Measurements from ENCODE around the gene SRGAP3.

Gene SRGAP3

GRCh38 chr3:9047452-9048346 lies 201.7 kb downstream of the SRGAP3 start:
- no peak for DNase-seq (ENCODE audit: low spot score)

GRCh38 chr3:9045371-9045770 lies 204.1 kb downstream of the SRGAP3 start:
- no peak for DNase-seq (ENCODE audit: low spot score)

- no peak for DNase-seq (ENCODE audit: low spot score)
These were observed 206.4 kb downstream of the SRGAP3 start for GRCh38 chr3:9043063-9043462.

GRCh38 chr3:9041626-9042025 lies 207.8 kb downstream of the SRGAP3 start:
- no peak for DNase-seq (ENCODE audit: low spot score)

- DNase-seq (ENCODE audit: low spot score) = no peak
These were observed 208.4 kb downstream of the SRGAP3 start for GRCh38 chr3:9040996-9041395.

- DNase-seq (ENCODE audit: low spot score) = no peak
These were observed 212.2 kb downstream of the SRGAP3 start for GRCh38 chr3:9037144-9037711.

GRCh38 chr3:9036404-9037131 lies 212.9 kb downstream of the SRGAP3 start:
- DNase-seq (ENCODE audit: low spot score) = peak; percentile 85

- no peak for DNase-seq (ENCODE audit: low spot score)
These were observed 213.5 kb downstream of the SRGAP3 start for GRCh38 chr3:9035961-9036360.

GRCh38 chr3:9035473-9035872 lies 214.0 kb downstream of the SRGAP3 start:
- DNase-seq (ENCODE audit: low spot score) = no peak

- no peak for DNase-seq (ENCODE audit: low spot score)
These were observed 215.6 kb downstream of the SRGAP3 start for GRCh38 chr3:9033867-9034266.

- no peak for DNase-seq (ENCODE audit: low spot score)
These were observed 217.1 kb downstream of the SRGAP3 start for GRCh38 chr3:9032231-9032777.

- no peak for DNase-seq (ENCODE audit: low spot score)
These were observed 219.4 kb downstream of the SRGAP3 start for GRCh38 chr3:9030034-9030433.

- peak; percentile 86 for DNase-seq (ENCODE audit: low spot score)
These were observed 221.3 kb downstream of the SRGAP3 start for GRCh38 chr3:9028134-9028533.

GRCh38 chr3:9026320-9027045 lies 223.0 kb downstream of the SRGAP3 start:
- DNase-seq (ENCODE audit: low spot score) = no peak

GRCh38 chr3:9024341-9024740 lies 225.1 kb downstream of the SRGAP3 start:
- DNase-seq (ENCODE audit: low spot score) = no peak

GRCh38 chr3:9023226-9023590 lies 226.2 kb downstream of the SRGAP3 start:
- no peak for DNase-seq (ENCODE audit: low spot score)

GRCh38 chr3:9022305-9023225 lies 226.9 kb downstream of the SRGAP3 start:
- DNase-seq (ENCODE audit: low spot score) = no peak

GRCh38 chr3:9021271-9022009 lies 228.0 kb downstream of the SRGAP3 start:
- DNase-seq (ENCODE audit: low spot score) = no peak

- no peak for DNase-seq (ENCODE audit: low spot score)
These were observed 229.0 kb downstream of the SRGAP3 start for GRCh38 chr3:9020426-9020825.

GRCh38 chr3:9019259-9019961 lies 230.0 kb downstream of the SRGAP3 start:
- DNase-seq (ENCODE audit: low spot score) = no peak
